ENCODE results near the gene LIN7A. TPM values are rescaled to one million over a fixed set of nuclear protein-coding genes. Genes with fewer than 3 reads are reported as not detected.
"Not testable (repeated sequence)": the region's sequence is repeated elsewhere in the genome, so short reads cannot be mapped to it uniquely, and the experiment has no call there.

Gene LIN7A
- total RNA-seq, 2 experiments from 2014 or later = not detected

- ChIA-PET CTCF (no interaction called here), POLR2A (no interaction called here)
Measured at GRCh38 chr12:80815351-80815750, 122.4 kb downstream of the LIN7A start.

GRCh38 chr12:80814453-80814852 lies 123.3 kb downstream of the LIN7A start:
- POLR2A ChIA-PET = no interaction called here
- CTCF ChIA-PET = no interaction called here

GRCh38 chr12:80813820-80814219 lies 123.9 kb downstream of the LIN7A start:
- POLR2A ChIA-PET = no interaction called here
- CTCF ChIA-PET = no interaction called here

GRCh38 chr12:80811957-80812708 lies 125.6 kb downstream of the LIN7A start:
- CTCF ChIA-PET = no interaction called here
- POLR2A ChIA-PET = no interaction called here

- ChIA-PET POLR2A (no interaction called here), CTCF (no interaction called here)
Measured at GRCh38 chr12:80810874-80811273, 126.9 kb downstream of the LIN7A start.

GRCh38 chr12:80807640-80808288 lies 130.0 kb downstream of the LIN7A start:
- POLR2A ChIA-PET = no interaction called here
- CTCF ChIA-PET = no interaction called here

GRCh38 chr12:80805106-80805505 lies 132.6 kb downstream of the LIN7A start:
- POLR2A ChIA-PET = no interaction called here
- CTCF ChIA-PET = no interaction called here

GRCh38 chr12:80802652-80803400 lies 134.9 kb downstream of the LIN7A start:
- ChIA-PET POLR2A (no interaction called here), CTCF (no interaction called here)

GRCh38 chr12:80798281-80798680 lies 139.5 kb downstream of the LIN7A start:
- POLR2A ChIA-PET = no interaction called here
- CTCF ChIA-PET = no interaction called here

- ChIA-PET POLR2A (no interaction called here), CTCF (no interaction called here)
Measured at GRCh38 chr12:80794551-80794950, 143.2 kb downstream of the LIN7A start.

GRCh38 chr12:80792861-80793260 lies 144.9 kb downstream of the LIN7A start:
- POLR2A ChIA-PET = no interaction called here
- CTCF ChIA-PET = no interaction called here

- ChIA-PET POLR2A (no interaction called here), CTCF (no interaction called here)
Measured at GRCh38 chr12:80791863-80792262, 145.9 kb downstream of the LIN7A start.

- POLR2A ChIA-PET, CTCF ChIA-PET: not testable (repeated sequence)
Measured at GRCh38 chr12:80788407-80788806, 149.3 kb downstream of the LIN7A start.

- CTCF ChIA-PET, POLR2A ChIA-PET: not testable (repeated sequence)
Measured at GRCh38 chr12:80782963-80783470, 154.7 kb downstream of the LIN7A start.

GRCh38 chr12:80781313-80781712 lies 156.4 kb downstream of the LIN7A start:
- ChIA-PET CTCF (no interaction called here), POLR2A (no interaction called here)

GRCh38 chr12:80780746-80781145 lies 157.0 kb downstream of the LIN7A start:
- CTCF ChIA-PET = no interaction called here
- POLR2A ChIA-PET = no interaction called here

- POLR2A ChIA-PET = no interaction called here
- CTCF ChIA-PET = no interaction called here
Measured at GRCh38 chr12:80778005-80778541, 159.7 kb downstream of the LIN7A start.

- CTCF ChIA-PET = no interaction called here
- POLR2A ChIA-PET = no interaction called here
Measured at GRCh38 chr12:80777587-80777986, 160.1 kb downstream of the LIN7A start.

GRCh38 chr12:80776706-80777105 lies 161.0 kb downstream of the LIN7A start:
- ChIA-PET CTCF (no interaction called here), POLR2A (no interaction called here)

- CTCF ChIA-PET = no interaction called here
- POLR2A ChIA-PET = no interaction called here
Measured at GRCh38 chr12:80770958-80771357, 166.8 kb downstream of the LIN7A start.

- ChIA-PET POLR2A (no interaction called here), CTCF (no interaction called here)
Measured at GRCh38 chr12:80769553-80770140, 168.1 kb downstream of the LIN7A start.

Data from activated CD8-positive, alpha-beta memory T cell treated with anti-CD3 and anti-CD28 coated beads for 36 hours (primary cell).